DND-41 (cell line): ENCODE data around the gene GPR183.

Experiments
- EZH2 ChIP-seq: IDR thresholded peaks from 3 replicates; pipeline ENCODE4 v1.6.1; 2012; ENCODE audit warnings: borderline replicate concordance, low read depth, mild to moderate bottlenecking, moderate library complexity, low read length, inconsistent platforms; ENCODE audit not compliant: severe bottlenecking
- TF ChIP-seq, protein P1 (sequence below): IDR thresholded peaks from 2 replicates; pipeline ENCODE4 v1.5.1; 2012; ENCODE audit warnings: borderline replicate concordance, low read length, moderate library complexity, mild to moderate bottlenecking; ENCODE audit not compliant: poor library complexity, severe bottlenecking; ENCODE audit errors: extremely low read depth

DNA sequence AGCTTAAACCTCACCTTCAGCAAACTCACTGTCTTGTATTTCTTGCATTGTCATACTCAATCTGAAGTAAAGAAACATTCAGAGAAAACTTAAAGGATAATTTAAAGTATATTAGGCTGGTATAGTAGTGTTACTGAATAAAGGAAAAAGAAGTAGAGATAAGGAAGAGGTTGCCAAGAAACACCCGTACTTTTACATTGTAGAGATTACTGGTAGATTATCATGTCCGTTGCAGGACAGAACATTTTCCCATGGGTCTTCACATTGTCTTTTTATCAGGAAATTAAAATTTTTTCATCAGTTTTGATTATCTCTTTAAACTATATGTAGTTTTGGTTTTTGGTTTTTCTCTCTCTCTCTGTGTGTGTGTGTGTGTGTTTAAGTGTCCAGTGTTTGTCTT is 19.9 kb upstream of the GPR183 start:
- TF ChIP-seq, protein P1, sequence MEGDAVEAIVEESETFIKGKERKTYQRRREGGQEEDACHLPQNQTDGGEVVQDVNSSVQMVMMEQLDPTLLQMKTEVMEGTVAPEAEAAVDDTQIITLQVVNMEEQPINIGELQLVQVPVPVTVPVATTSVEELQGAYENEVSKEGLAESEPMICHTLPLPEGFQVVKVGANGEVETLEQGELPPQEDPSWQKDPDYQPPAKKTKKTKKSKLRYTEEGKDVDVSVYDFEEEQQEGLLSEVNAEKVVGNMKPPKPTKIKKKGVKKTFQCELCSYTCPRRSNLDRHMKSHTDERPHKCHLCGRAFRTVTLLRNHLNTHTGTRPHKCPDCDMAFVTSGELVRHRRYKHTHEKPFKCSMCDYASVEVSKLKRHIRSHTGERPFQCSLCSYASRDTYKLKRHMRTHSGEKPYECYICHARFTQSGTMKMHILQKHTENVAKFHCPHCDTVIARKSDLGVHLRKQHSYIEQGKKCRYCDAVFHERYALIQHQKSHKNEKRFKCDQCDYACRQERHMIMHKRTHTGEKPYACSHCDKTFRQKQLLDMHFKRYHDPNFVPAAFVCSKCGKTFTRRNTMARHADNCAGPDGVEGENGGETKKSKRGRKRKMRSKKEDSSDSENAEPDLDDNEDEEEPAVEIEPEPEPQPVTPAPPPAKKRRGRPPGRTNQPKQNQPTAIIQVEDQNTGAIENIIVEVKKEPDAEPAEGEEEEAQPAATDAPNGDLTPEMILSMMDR: no peak
- TF ChIP-seq EZH2: no peak
